HG02840 (cell line): ENCODE measurements around the gene SMC2.

Source experiments
- ATAC-seq: cut with Tn5 transposase; IDR thresholded peaks from one replicate; pipeline ENCODE4 v1.9.1; 2021; ENCODE audit warnings: mild to moderate bottlenecking, moderate library complexity, moderate number of reproducible peaks; ENCODE audit not compliant: unreplicated experiment, low FRiP score

Gene SMC2

DNA sequence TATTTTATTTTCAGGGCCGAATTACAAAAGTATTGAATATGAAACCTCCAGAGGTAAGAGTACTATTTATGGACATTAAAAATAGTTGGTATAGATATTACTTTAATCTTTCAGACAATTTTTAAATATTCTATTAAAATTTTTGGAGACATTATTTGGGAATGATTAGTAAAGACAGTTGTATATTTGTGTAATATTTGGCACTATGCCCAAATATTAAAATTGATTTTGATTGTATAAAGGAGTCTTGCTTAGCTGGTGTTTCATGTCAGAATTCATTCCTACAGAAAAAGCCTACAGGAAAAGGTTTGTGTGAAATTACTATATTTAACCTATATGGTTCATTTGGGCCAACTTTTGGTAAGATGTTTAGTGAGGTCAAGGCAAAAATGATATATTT is 5.5 kb downstream of the SMC2 start:
- no peak for ATAC-seq

DNA sequence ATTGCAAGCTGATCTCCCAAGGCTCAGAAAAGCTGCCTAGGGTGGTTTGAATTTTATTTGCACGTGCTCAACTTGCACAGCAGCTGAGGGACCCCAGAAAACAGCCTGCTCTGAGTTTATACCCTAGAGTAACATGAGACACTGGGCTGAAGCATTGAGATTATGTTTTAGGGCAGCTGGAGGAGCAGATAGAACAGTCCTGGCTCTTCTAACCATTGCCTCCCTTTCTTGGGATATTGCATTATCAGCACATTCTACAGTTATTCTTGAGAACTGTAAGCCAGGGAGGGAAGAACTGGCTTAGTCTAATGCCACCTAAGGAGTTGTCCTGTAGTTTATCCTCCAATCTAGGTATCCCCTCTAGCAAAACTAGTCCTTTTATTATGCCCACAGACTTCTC is 10.3 kb downstream of the SMC2 start:
- no peak for ATAC-seq

DNA sequence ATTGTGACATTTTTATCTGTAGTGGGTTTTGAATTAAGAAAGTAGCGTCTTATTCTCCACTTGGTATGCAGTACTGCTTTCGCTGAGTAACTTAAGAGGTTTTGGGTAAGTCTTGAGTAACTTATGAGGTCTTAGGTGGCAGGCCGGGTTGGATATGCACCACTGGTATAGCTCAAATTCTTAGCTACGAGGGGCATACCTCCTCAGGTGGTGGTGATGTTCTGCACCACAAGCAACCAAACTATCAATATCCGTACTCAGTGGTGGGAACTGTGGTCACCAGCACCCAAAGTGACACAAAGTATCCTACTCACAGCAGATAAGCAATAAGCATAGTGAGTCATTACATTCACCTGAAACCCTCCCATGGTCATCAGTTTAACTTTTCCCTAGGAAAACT is 13.7 kb downstream of the SMC2 start:
- no peak for ATAC-seq

DNA sequence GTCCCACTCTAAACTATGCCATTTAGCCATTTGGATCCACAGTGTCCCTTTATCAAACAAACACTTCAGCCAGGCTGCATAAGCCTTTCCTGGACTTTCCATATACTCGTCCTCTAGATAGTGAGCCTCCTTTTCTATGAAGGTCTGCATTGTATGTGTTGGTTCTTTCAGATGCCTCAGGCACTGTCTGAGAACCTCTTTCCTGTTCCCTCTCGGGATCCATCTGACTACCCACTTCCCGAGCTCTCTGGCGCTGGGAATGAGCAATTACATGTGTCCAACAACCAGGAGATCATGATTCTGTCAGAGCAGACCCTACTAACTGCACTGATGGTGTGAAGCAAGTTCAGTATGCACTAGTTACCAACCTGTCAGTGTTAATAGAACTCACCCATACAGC is 14.2 kb downstream of the SMC2 start:
- ATAC-seq: no peak

DNA sequence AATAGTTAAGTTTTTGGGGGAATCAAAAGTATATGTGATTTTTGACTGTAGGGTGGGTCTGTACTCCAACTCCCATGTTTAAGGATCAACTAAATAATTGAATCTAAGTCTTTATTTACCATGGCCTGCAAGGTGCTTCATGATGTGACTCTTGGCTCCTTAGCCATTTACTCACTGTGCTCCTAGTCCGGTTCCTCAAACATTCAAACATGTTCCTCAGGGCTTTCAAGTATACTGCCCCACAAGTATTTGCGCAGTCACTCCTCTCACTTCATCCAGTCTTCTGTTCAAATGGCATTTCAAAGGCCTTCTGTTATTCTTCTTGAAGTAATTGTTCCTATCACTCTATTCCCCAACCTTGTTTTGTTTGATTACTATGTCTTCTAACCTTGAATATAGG is 16.4 kb downstream of the SMC2 start:
- no peak for ATAC-seq

DNA sequence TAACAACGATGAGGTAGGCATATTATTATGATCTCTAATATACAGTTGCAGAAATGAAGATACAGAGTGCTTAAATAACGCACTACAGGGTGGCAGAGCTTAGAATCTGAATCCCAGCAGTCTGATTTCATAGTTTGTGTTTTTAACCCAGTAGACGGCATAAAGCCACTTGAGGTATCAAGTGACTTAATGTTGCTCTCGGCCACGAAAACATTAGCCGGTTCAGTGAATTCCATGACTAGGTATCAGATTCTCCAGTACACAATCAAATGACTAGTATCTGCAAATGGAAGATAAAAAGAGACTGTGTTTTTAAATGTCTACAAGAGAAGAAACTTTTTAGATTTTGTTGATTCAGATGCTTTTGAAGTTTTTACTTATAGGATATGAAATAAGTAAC is 24.8 kb downstream of the SMC2 start:
- ATAC-seq: no peak

DNA sequence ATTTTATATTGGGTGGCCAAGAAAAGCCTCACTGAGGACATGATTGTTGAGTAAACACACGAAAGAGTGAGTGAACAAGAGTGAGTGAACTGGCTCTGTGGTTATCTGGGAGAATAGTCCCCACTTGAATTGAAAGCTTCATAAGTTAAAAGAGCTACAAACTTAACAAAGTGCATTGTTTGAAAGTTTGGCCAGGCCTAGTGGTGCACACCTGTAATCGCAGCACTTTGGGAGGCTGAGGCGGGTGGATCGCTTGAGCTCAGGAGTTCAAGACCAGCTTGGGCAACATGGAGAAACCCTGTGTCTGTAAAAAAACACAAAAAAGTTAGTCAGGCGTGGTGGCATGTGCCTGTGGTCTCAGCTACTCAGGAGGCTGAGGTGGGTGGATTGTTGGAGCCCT is 26.9 kb downstream of the SMC2 start:
- ATAC-seq: no peak

DNA sequence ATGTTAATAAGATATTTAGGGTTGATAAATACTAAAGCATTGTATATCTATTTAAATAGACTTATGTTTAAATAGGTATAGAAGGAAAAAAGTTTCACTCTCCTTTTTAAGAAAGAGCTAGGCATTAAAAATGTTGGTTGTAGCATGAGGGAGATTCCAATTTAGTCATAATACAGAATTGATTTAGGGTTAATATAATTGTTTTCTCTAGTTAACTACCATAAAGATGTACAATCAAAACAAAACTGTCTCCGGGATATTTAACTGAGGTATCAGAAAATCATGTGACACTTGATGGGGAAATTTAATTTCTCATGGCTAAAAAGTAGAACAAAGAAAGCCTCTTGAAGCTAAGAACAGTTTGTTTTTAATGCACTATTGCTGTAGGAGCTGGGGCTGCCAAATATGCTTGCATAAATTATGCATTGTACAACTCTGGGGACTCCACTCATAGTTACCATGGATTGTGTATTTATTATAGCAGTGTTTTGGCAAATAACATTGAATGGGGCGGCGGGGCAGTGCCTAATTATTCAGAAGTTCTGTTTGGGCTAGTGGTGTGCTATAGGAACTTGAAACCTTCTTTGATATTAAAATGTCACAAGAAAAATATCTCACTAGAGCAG is 44.2 kb downstream of the SMC2 start:
- no peak for ATAC-seq

DNA sequence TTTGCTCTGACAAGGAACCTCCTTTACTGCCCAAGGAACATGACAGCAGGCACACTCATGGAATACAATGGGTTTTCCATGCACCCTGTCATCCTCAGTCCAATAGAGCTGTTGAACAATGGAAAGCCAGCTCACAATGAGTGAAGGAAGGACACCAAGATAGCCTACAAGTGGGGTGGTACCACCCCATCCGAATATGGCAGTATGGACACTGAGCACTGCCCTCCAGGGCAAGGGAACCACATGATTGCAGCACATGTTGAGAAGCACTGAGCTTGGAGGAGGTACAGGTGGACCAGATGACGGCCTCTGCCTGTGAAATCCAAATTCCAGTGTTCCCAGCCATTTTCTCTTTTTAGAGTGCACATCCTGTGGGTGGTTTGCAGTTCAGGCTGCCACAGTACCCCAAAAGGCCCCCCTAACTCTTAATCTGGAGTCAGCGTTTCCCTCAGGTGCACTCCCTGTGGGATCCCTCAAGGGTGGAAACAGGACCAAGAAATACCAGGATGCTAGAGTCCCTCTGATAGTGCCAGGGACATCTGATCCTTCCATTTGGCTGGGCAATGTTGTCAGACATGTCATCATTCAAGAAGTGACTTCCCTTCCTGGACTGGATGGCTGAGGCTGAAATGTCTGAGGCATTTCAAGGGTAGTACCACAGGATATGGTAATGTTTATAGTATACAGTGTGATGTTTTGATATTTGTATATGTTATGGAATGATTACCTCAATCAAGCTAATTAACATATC is 48.9 kb downstream of the SMC2 start:
- no peak for ATAC-seq

DNA sequence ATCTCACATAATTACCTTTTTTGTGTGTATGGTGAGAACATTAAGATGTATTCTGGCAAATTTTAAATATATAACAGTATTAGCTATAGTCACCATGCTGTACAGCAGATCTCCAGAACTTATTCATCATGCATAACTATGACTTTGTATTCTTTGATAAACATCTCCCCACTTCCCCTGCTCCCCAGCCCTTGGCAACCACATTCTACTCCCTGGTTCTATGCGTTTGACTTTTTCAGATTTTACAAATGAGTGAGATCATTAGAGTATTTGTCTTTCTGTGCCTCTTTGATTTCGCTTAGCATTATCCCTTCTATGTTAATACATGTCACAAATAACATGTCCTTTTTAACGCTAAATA is 49.4 kb downstream of the SMC2 start:
- ATAC-seq: no peak

DNA sequence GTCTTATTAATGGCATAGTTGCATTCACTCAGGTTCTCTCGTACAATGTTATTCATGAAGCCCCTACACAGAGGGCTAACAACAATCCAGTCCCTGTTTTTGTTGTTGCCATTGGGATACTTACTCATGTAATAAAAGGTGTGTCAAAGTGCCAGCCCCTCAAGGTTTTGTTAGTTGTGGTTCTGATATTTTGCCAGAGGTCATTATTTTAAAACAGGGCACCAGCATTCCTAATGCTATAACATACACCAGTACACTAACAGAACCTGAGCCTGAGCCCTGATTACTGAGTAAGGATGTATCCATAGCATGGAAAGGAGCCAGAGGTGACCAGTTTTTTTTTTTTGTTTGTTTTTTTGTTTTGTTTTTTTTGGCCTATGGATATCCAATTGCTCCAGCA is 50.2 kb downstream of the SMC2 start:
- no peak for ATAC-seq

DNA sequence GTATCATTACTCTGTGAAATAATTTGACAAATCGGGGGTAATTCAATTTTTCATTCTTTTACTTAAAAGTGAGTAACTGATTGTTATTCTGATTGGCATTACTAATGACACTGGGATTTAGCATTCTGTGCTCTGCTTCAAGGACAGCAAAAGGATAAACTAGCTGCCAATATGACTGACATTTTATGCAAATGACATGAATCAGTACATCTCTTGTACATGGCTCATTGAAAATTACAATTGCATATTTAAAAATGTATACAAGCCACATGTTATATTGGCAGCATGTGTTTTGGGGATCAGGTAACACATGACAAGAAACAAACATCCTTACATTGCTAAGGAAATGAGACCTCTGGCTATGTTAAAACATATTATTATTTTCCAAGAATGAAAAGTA is 79.0 kb downstream of the SMC2 start:
- no peak for ATAC-seq

DNA sequence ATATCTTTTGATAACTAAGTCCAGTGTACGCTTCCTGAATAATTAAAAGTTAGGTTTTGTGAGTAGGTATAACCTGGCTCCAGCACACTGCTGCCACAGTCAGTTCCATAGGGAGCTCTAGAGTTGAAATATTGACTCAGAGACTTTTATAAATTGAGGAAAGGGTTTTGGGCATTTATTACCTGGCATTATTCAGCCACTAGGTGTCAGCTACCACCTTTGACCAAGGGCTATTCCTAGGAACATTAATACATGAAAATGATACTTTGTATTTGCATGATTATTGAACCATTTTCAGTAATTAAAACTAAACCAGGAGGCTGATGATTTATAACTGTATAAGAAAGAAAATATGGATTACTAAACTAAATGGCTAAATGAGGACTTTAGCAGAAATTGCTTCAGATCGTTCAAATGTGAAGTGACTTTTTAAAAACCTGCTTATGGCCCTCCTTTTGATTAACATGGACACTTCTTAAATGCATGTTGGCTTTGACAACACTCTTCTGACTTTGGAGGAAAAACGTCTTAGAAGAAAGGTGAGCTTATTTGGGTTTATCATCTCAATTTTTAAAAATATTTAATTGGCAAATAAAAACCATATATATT is 83.0 kb downstream of the SMC2 start:
- no peak for ATAC-seq

DNA sequence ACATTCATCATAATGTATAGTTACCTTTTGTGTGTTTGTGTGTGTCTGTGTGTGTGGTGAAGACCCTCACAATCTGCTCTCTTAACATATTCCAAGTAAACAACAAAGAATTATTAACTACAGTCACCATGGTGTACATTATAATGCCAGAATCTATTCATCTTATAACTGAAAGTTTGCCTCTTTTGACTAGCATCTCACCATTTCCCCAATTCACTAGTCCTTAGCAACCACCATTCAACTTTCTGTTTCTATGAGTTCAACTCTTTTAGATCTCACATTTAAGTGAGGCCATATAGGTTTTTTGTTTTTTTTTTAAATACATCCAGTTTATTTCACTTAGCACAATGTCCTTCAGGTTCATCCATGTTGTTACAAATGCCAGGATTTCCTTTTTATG is 83.6 kb downstream of the SMC2 start:
- peak; percentile 91 for ATAC-seq
